ENCODE results near the gene FBRS.

FBRS gene

DNA sequence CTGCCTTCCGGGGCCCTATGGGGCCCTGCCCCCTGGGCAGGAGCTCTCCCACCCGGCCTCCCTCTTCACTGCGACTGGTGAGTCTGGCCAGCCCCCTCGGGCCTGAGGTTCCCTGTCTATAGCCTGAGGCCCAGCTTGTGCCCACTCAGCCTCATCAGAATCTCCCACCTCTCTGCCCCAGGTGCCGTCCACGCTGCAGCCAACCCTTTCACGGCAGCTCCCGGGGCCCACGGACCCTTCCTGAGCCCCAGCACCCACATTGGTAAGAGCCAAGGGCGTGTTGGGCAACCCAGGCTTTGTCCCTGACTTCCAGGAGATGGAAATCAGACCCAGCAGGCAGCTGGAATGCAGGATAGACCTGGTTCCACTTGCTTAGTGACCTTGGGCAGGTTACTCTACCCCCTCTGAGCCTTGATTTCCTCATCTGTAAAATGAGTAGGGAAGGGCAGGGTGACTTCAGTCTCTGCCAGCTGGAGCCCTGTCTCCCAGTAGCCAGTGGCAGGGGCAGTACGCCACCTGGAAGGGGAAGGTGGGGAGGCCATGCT lies 9.2 kb downstream of the FBRS start:
- Histone ChIP-seq H3K9ac (ENCODE audit: low read length) (no peak overlapping the region), H3K9me3 (ENCODE audit: control insufficient read depth, low read length) (no peaks in the 10 kb centered on the region), H3K4me1 (ENCODE audit: control insufficient read depth, insufficient read depth, low read length) (peaks cover 15% of the 10 kb centered on the region), H3K36me3 (ENCODE audit: control insufficient read depth, insufficient read depth, low read length, severe bottlenecking) (peaks cover 76% of the 10 kb centered on the region), H3K4me3 (ENCODE audit: low read length) (no peak overlapping the region), H3K27me3 (replicated peaks; ENCODE audit: control insufficient read depth, insufficient read depth, low read length) (no peaks in the 10 kb centered on the region)
- no peak for DNase-seq (ENCODE audit: low read depth)

DNA sequence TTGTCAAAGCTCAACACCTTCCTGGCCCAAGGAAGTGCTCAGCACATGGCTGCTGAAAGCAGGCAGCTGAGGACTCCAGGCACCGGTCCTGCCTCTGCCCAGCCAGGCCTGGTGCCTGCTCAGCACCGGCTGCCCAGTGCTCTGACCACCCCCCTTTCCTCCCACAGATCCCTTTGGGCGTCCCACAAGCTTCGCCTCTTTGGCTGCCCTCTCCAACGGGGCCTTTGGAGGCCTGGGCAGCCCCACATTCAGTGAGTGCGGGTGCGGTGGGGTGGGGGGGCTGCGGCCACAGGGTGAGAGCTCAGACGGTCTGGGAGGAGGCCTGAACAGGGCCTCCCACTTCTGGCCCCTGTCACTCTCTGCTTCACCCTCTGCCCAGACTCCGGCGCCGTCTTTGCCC lies 10.2 kb downstream of the FBRS start:
- no peak overlapping the region for H3K4me3 ChIP-seq (ENCODE audit: low read length)
- no peaks in the 10 kb centered on the region for H3K9me3 ChIP-seq (ENCODE audit: control insufficient read depth, low read length)
- DNase-seq (ENCODE audit: low read depth): no peak
- peaks cover 14% of the 10 kb centered on the region for H3K4me1 ChIP-seq (ENCODE audit: control insufficient read depth, insufficient read depth, low read length)
- H3K27me3 ChIP-seq (replicated peaks; ENCODE audit: control insufficient read depth, insufficient read depth, low read length): no peaks in the 10 kb centered on the region
- peaks cover 66% of the 10 kb centered on the region for H3K36me3 ChIP-seq (ENCODE audit: control insufficient read depth, insufficient read depth, low read length, severe bottlenecking)
- H3K9ac ChIP-seq (ENCODE audit: low read length): no peak overlapping the region

- Histone ChIP-seq H3K4me1 (ENCODE audit: control insufficient read depth, insufficient read depth, low read length) (peaks cover 8% of the 10 kb centered on the region), H3K4me3 (ENCODE audit: low read length) (no peak overlapping the region), H3K9me3 (ENCODE audit: control insufficient read depth, low read length) (no peaks in the 10 kb centered on the region), H3K9ac (ENCODE audit: low read length) (no peak overlapping the region), H3K27me3 (replicated peaks; ENCODE audit: control insufficient read depth, insufficient read depth, low read length) (no peaks in the 10 kb centered on the region), H3K36me3 (ENCODE audit: control insufficient read depth, insufficient read depth, low read length, severe bottlenecking) (peaks cover 61% of the 10 kb centered on the region)
- no peak for DNase-seq (ENCODE audit: low read depth)
These were observed 11.0 kb downstream of the FBRS start for GRCh38 chr16:30669026-30669902.

GRCh38 chr16:30669903-30670824 lies 11.9 kb downstream of the FBRS start:
- H3K36me3 ChIP-seq (ENCODE audit: control insufficient read depth, insufficient read depth, low read length, severe bottlenecking): peaks cover 53% of the 10 kb centered on the region
- no peaks in the 10 kb centered on the region for H3K9me3 ChIP-seq (ENCODE audit: control insufficient read depth, low read length)
- DNase-seq (ENCODE audit: low read depth): no peak
- H3K4me3 ChIP-seq (ENCODE audit: low read length): no peak overlapping the region
- peaks cover 6% of the 10 kb centered on the region for H3K4me1 ChIP-seq (ENCODE audit: control insufficient read depth, insufficient read depth, low read length)
- H3K9ac ChIP-seq (ENCODE audit: low read length): no peak overlapping the region
- no peaks in the 10 kb centered on the region for H3K27me3 ChIP-seq (replicated peaks; ENCODE audit: control insufficient read depth, insufficient read depth, low read length)

DNA sequence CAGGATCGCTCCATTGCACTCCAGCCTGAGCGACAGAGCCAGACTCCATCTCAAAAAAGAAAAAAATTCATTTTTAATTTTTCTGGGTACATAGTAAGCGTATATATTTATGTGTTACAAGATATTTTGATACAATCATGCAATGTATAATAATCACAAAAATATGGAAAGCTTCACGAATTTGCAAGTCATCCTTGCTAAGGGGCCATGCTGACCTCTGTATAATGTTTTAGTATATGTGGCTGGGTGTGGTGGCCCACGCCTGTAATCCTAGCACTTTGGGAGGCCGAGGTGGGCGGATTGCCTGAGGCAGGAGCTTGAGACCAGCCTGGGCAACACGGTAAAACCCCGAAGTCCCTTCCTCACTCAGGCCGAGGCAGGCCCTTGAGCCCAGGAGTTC lies 16.9 kb downstream of the FBRS start:
- H3K9me3 ChIP-seq (ENCODE audit: control insufficient read depth, low read length): no peaks in the 10 kb centered on the region

DNA sequence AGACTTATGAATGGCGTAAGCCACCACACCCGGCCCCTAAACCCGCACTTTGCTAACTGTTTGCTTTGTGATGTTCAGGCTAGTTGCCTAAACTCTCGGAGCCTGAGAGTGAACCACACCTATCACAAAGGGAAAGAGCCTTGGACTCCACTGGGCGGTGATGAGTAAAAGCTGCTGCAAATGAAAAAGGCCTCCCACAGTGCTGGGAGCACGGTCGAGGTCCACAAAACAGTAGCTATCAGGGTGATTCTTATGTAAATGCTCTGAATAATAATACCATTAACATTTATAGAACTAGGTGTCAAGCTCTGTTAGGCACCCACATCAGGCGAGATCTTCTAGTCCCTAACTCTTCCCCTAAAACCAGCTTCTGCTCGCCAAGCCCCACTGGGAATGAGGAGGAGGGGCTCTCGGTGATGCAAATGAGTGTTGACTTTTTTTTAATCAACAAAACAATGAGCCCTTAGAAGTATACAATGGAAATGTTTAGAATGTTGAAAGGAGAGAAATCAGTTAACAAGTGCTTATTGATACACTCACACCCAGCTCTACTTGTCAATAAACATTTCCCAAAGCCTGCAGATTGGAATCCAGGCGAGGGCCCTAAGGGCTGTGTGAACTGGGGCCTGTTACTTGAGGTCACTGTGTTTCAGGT lies 19.8 kb downstream of the FBRS start:
- Histone ChIP-seq H3K4me1 (ENCODE audit: control insufficient read depth, insufficient read depth, low read length) (no peaks in the 10 kb centered on the region), H3K4me3 (ENCODE audit: low read length) (no peak overlapping the region), H3K27me3 (replicated peaks; ENCODE audit: control insufficient read depth, insufficient read depth, low read length) (no peaks in the 10 kb centered on the region), H3K9ac (ENCODE audit: low read length) (no peak overlapping the region), H3K9me3 (ENCODE audit: control insufficient read depth, low read length) (no peaks in the 10 kb centered on the region), H3K36me3 (ENCODE audit: control insufficient read depth, insufficient read depth, low read length, severe bottlenecking) (no peaks in the 10 kb centered on the region)
- DNase-seq (ENCODE audit: low read depth): no peak

More for the DNA sequence above, 16.9 kb downstream of the FBRS start:
- DNase-seq (ENCODE audit: low read depth): no peak
- Histone ChIP-seq H3K27me3 (replicated peaks; ENCODE audit: control insufficient read depth, insufficient read depth, low read length) (no peaks in the 10 kb centered on the region), H3K36me3 (ENCODE audit: control insufficient read depth, insufficient read depth, low read length, severe bottlenecking) (peaks cover 8% of the 10 kb centered on the region), H3K9ac (ENCODE audit: low read length) (no peak overlapping the region), H3K4me1 (ENCODE audit: control insufficient read depth, insufficient read depth, low read length) (no peaks in the 10 kb centered on the region), H3K4me3 (ENCODE audit: low read length) (no peak overlapping the region)

DNA sequence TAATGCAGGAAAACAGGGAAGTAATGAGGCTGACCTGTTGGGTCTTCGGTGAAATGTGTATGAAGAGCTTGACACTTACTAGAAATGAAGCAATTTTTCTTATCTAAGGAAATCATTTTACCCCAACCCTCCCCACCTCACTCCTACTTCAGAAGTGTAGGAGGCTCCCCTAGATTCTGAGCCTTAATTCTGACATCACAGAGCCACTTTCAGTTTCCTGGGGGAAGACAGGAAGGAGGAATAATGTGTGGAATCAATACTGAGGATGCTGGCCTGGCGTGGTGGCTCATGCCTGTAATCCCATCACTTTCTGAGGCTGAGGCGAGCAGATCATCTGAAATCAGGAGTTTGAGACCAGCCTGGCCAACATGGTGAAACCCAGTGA lies 20.3 kb downstream of the FBRS start:
- Histone ChIP-seq H3K4me3 (ENCODE audit: low read length) (no peak overlapping the region), H3K27me3 (replicated peaks; ENCODE audit: control insufficient read depth, insufficient read depth, low read length) (no peaks in the 10 kb centered on the region), H3K4me1 (ENCODE audit: control insufficient read depth, insufficient read depth, low read length) (no peaks in the 10 kb centered on the region), H3K9ac (ENCODE audit: low read length) (no peak overlapping the region), H3K9me3 (ENCODE audit: control insufficient read depth, low read length) (no peaks in the 10 kb centered on the region), H3K36me3 (ENCODE audit: control insufficient read depth, insufficient read depth, low read length, severe bottlenecking) (no peaks in the 10 kb centered on the region)
- no peak for DNase-seq (ENCODE audit: low read depth)

DNA sequence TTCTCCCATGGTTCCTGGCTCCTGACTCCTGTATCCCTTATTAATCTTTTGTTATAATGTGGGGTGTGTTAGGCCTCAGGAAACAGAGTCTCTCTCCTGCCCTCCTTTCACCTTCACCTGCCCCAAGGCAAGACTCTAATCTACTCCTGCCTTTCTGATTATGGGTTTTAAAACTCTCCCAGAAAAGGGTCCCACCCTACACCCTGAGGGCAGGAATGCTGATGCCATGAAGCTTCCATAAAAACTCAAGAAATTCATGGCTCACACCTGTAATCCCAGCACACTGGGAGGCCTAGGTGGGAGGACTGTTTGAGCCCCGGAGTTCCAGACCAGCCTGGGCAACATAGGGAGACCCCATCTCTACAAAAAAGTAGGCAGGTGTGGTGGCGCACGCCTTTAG lies 22.1 kb downstream of the FBRS start:
- Histone ChIP-seq H3K4me3 (ENCODE audit: low read length) (no peak overlapping the region), H3K27me3 (replicated peaks; ENCODE audit: control insufficient read depth, insufficient read depth, low read length) (no peaks in the 10 kb centered on the region), H3K9me3 (ENCODE audit: control insufficient read depth, low read length) (no peaks in the 10 kb centered on the region), H3K9ac (ENCODE audit: low read length) (no peak overlapping the region), H3K4me1 (ENCODE audit: control insufficient read depth, insufficient read depth, low read length) (no peaks in the 10 kb centered on the region), H3K36me3 (ENCODE audit: control insufficient read depth, insufficient read depth, low read length, severe bottlenecking) (no peaks in the 10 kb centered on the region)
- DNase-seq (ENCODE audit: low read depth): no peak

DNA sequence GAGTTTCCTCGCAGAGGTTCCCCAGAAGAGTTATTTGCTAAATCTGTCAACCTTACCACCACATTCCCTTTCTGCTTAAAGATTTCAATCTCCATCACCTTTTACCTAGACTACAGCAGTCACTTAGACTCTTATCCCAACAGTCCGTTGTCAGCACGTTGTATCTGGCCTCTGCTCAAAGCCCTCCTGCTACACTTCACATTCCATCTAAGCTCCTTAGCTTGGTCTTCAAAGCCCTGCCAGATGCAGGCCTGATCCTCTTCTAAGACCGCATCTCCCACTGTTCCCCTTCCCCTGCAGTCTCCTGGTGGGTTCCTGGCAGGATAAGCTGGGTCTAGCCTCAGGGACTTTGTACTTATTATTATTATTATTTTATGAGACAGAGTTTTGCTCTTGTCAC lies 30.5 kb downstream of the FBRS start:
- Histone ChIP-seq H3K4me1 (ENCODE audit: control insufficient read depth, insufficient read depth, low read length) (peaks cover 6% of the 10 kb centered on the region), H3K27me3 (replicated peaks; ENCODE audit: control insufficient read depth, insufficient read depth, low read length) (no peaks in the 10 kb centered on the region), H3K36me3 (ENCODE audit: control insufficient read depth, insufficient read depth, low read length, severe bottlenecking) (no peaks in the 10 kb centered on the region), H3K9me3 (ENCODE audit: control insufficient read depth, low read length) (no peaks in the 10 kb centered on the region), H3K9ac (ENCODE audit: low read length) (no peak overlapping the region), H3K4me3 (ENCODE audit: low read length) (no peak overlapping the region)
- DNase-seq (ENCODE audit: low read depth): no peak

- Histone ChIP-seq H3K9ac (ENCODE audit: low read length) (no peak overlapping the region), H3K36me3 (ENCODE audit: control insufficient read depth, insufficient read depth, low read length, severe bottlenecking) (no peaks in the 10 kb centered on the region), H3K4me3 (ENCODE audit: low read length) (no peak overlapping the region), H3K27me3 (replicated peaks; ENCODE audit: control insufficient read depth, insufficient read depth, low read length) (no peaks in the 10 kb centered on the region), H3K9me3 (ENCODE audit: control insufficient read depth, low read length) (no peaks in the 10 kb centered on the region), H3K4me1 (ENCODE audit: control insufficient read depth, insufficient read depth, low read length) (peaks cover 6% of the 10 kb centered on the region)
- DNase-seq (ENCODE audit: low read depth): no peak
These were observed 33.7 kb downstream of the FBRS start for GRCh38 chr16:30691907-30692306.

All from adipocyte (in vitro differentiated cells).